Uterus (tissue), 2 donors: ENCODE measurements around the gene WDR44.

Source experiments
- POLR2A ChIP-seq, 2 donors: fragments of 450-650 bp; IDR thresholded peaks; one replicate each; pipeline ENCODE4 v1.6.1; 2016; ENCODE audit warnings: antibody characterized with exemption in 2 of 2, mild to moderate bottlenecking in 1 of 2, moderate library complexity in 1 of 2
- TF ChIP-seq, protein P1 (sequence below), 4 experiments: fragments of 200-600 bp in 2 of 4; fragments of 450-650 bp in 2 of 4; sonication (generic) in 2 of 4; IDR thresholded peaks; one replicate each; pipeline ENCODE4 v1.5.1; 2016 to 2019; ENCODE audit warnings: antibody characterized with exemption in 4 of 4, mild to moderate bottlenecking in 2 of 4, moderate library complexity in 1 of 4

GRCh38 chrX:118315529-118315928, 30.4 kb upstream of the WDR44 start:
- TF ChIP-seq, protein P1, sequence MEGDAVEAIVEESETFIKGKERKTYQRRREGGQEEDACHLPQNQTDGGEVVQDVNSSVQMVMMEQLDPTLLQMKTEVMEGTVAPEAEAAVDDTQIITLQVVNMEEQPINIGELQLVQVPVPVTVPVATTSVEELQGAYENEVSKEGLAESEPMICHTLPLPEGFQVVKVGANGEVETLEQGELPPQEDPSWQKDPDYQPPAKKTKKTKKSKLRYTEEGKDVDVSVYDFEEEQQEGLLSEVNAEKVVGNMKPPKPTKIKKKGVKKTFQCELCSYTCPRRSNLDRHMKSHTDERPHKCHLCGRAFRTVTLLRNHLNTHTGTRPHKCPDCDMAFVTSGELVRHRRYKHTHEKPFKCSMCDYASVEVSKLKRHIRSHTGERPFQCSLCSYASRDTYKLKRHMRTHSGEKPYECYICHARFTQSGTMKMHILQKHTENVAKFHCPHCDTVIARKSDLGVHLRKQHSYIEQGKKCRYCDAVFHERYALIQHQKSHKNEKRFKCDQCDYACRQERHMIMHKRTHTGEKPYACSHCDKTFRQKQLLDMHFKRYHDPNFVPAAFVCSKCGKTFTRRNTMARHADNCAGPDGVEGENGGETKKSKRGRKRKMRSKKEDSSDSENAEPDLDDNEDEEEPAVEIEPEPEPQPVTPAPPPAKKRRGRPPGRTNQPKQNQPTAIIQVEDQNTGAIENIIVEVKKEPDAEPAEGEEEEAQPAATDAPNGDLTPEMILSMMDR (IDR thresholded peaks at IDR 0.05), result no peak
- TF ChIP-seq POLR2A (IDR thresholded peaks at IDR 0.05), result no peak
